Bronchus fibroblast of lung (primary cell): ENCODE results near the gene IL13RA1. TPM values are rescaled to one million over a fixed set of nuclear protein-coding genes. Genes with fewer than 3 reads are reported as not detected.

Source experiments
- total RNA-seq: library from RNA; depleted of rRNA; stranded (reverse); fragments of >200 nt; gene quantifications from 2 replicates; pipeline ENCODE4 v1.2.3, GENCODE V29; 2015

IL13RA1 gene
- total RNA-seq: 23.3 and 24.7 TPM in 2 replicates

GRCh38 chrX:118726887-118727685 lies at the start of gene IL13RA1:
IL13RA1 (plus strand) TSS chrX:118727606; CDS start chrX:118727639, 33 bp downstream.

GRCh38 chrX:118823263-118824172 lies 96.1 kb downstream of the IL13RA1 start, which contains the start of gene ZCCHC12:
ZCCHC12 (plus strand) TSS chrX:118823824; CDS start chrX:118825245, 1,421 bp downstream.

Other genes with a start within 250 kb of the IL13RA1 start
- gene DOCK11, start 231.8 kb upstream of the IL13RA1 start, total RNA-seq: 13.1 and 13.5 TPM in 2 replicates
- 0.15 and 0.17 TPM in 2 replicates for gene ZCCHC12, start 96.2 kb downstream of the IL13RA1 start, total RNA-seq
- gene LONRF3, start 247.0 kb downstream of the IL13RA1 start, total RNA-seq: under 0.01 and 0.15 TPM in 2 replicates